H1 (cell line): ENCODE measurements around the gene INSM2. TPM values are rescaled to one million over a fixed set of nuclear protein-coding genes. Genes with fewer than 3 reads are reported as not detected.

ENCODE experiments used
- TAF7 ChIP-seq: optimal IDR thresholded peaks from 2 replicates; pipeline ENCODE3; 2011; ENCODE audit warnings: low read depth, mild to moderate bottlenecking, inconsistent platforms, low read length, moderate library complexity, borderline replicate concordance
- ZNF274 ChIP-seq: IDR thresholded peaks from 2 replicates; pipeline ENCODE4 v1.7.0; 2012; ENCODE audit warnings: low read length, borderline replicate concordance; ENCODE audit errors: extremely low read depth
- polyA plus RNA-seq, 7 experiments: library from polyadenylated mRNA; depleted of rRNA in 3 of 7; stranded (reverse) in 5 of 7; unstranded in 2 of 7; fragments of >200 nt in 5 of 7; fragments of 200-250 nt in 2 of 7; gene quantifications; 1 replicate in 5 of 7; 2 replicates in 1 of 7; 4 replicates in 1 of 7; pipeline versions ENCODE4 v1.2.1 to v1.2.3, GENCODE V29; 2011 to 2013; ENCODE audit warnings: missing spikeins in 2 of 7, mixed read lengths in 2 of 7
- total RNA-seq: library from RNA; stranded (reverse); fragmentation: NEBNext Ultra II Directional; extraction: Animal tissue kit (Norgen Biotek cat#: 25700); gene quantifications from 2 replicates; pipeline ENCODE4 v1.2.1, GENCODE V29; 2021
- TF ChIP-seq, protein P1 (sequence below): IDR thresholded peaks from 2 replicates; pipeline ENCODE4 v1.6.1; 2011; ENCODE audit warnings: low read length, improper control_type of control experiment
- TF ChIP-seq, protein P2 (sequence below): IDR thresholded peaks from 2 replicates; pipeline ENCODE4 v1.6.1; 2011; ENCODE audit warnings: low read depth, mild to moderate bottlenecking, low read length; ENCODE audit not compliant: insufficient read depth

INSM2 gene
- total and polyA plus RNA-seq, 2 of the 8 experiments (the other 6 are each of a cell fraction or from before 2014, with no cell fraction given) = not detected

DNA sequence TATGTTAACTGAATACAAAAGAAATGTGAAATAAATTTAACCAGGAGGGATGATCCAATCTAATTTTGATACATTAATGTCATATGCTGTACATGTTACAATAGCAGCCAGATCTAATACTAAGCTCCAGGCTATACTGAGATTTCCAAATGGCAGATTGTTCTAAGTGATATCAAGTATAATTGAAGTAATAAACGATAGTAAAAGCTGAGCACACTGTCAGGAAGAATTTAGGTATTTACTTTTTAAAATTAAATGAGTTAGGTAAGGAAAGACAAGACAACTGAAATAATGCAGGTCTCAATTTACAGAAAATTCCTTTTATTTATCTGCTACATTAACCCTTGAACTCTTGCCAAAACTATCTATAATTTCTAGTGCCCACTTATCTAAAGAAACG lies 39.9 kb downstream of the INSM2 start (continued):
- TF ChIP-seq ZNF274 (no peak), TAF7 (no peak)
- TF ChIP-seq, protein P1, sequence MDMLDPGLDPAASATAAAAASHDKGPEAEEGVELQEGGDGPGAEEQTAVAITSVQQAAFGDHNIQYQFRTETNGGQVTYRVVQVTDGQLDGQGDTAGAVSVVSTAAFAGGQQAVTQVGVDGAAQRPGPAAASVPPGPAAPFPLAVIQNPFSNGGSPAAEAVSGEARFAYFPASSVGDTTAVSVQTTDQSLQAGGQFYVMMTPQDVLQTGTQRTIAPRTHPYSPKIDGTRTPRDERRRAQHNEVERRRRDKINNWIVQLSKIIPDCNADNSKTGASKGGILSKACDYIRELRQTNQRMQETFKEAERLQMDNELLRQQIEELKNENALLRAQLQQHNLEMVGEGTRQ = no peak
- TF ChIP-seq, protein P2, sequence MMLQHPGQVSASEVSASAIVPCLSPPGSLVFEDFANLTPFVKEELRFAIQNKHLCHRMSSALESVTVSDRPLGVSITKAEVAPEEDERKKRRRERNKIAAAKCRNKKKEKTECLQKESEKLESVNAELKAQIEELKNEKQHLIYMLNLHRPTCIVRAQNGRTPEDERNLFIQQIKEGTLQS = no peak
